ENCODE data around the gene ADAMTS15. TPM values are rescaled to one million over a fixed set of nuclear protein-coding genes. Genes with fewer than 3 reads are reported as not detected.

The ADAMTS15 gene
- total RNA-seq, 2 experiments from 2014 or later: not detected

DNA sequence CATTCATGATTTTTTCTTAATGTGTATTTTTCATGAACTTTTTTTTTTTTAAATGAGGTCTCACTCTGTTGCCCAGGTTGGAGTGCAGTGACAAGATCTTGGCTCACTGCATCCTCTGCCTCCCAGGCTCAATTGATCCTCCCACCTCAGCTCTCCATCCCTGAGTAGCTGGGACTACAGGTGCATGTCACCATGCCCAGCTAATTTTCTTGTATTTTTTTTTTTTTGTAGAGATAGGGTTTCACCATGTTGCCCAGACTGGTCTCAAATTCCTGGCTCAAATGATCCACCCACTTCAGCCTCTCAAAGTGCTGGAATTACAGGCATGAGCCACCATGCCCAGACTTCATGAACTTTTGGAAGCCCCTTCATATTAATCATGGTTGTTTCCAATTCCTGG is 49.7 kb downstream of the ADAMTS15 start:
- ATAC-seq (no peak), DNase-seq (no peak)
- H3K27me3 Mint-ChIP-seq: peaks cover 16% of the 10 kb centered on the region
- H3K9me3 Mint-ChIP-seq: no peaks in the 10 kb centered on the region
- no peak overlapping the region for H3K4me3 Mint-ChIP-seq
- ChIA-PET CTCF (no interaction called here), POLR2A (no interaction called here)
- TF ChIP-seq, protein P1, sequence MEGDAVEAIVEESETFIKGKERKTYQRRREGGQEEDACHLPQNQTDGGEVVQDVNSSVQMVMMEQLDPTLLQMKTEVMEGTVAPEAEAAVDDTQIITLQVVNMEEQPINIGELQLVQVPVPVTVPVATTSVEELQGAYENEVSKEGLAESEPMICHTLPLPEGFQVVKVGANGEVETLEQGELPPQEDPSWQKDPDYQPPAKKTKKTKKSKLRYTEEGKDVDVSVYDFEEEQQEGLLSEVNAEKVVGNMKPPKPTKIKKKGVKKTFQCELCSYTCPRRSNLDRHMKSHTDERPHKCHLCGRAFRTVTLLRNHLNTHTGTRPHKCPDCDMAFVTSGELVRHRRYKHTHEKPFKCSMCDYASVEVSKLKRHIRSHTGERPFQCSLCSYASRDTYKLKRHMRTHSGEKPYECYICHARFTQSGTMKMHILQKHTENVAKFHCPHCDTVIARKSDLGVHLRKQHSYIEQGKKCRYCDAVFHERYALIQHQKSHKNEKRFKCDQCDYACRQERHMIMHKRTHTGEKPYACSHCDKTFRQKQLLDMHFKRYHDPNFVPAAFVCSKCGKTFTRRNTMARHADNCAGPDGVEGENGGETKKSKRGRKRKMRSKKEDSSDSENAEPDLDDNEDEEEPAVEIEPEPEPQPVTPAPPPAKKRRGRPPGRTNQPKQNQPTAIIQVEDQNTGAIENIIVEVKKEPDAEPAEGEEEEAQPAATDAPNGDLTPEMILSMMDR (IDR thresholded peaks at IDR 0.05): no peak
- intact Hi-C loops (cut with micrococcal nuclease): no loop called here
- no peaks in the 10 kb centered on the region for H3K36me3 Mint-ChIP-seq (ENCODE audit: low read depth)
- H3K27ac Mint-ChIP-seq: no peak overlapping the region
- no peaks in the 10 kb centered on the region for H3K4me1 Mint-ChIP-seq (ENCODE audit: low read depth)

DNA sequence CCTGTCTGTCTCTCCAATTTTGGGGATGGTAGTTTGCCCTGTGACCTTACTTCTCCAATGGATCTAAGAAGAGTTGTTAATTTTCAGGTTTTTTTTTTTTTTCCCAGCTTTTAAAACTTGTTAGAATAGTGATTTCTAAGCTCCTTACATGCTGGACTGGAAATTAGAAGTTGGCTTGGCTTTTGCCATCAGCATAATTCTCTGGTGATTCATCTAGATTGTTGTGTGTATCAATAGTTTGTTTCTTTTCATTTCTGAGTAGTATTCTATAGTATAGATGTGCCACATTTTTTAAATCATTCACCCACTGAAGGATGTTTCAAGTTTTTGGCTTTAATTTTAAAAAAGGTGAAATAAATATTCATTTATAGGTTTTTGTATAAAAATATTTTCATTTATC is 51.4 kb downstream of the ADAMTS15 start:
- Mint-ChIP-seq H3K4me1 (ENCODE audit: low read depth) (no peaks in the 10 kb centered on the region), H3K36me3 (ENCODE audit: low read depth) (no peaks in the 10 kb centered on the region), H3K9me3 (peaks cover 4% of the 10 kb centered on the region), H3K27me3 (peaks cover 21% of the 10 kb centered on the region), H3K4me3 (no peak overlapping the region), H3K27ac (no peak overlapping the region)
- intact Hi-C loops (cut with micrococcal nuclease): no loop called here
- ATAC-seq (no peak), DNase-seq (no peak)
- ChIA-PET POLR2A (no interaction called here), CTCF (no interaction called here)
- TF ChIP-seq, protein P1 (IDR thresholded peaks at IDR 0.05): no peak

DNA sequence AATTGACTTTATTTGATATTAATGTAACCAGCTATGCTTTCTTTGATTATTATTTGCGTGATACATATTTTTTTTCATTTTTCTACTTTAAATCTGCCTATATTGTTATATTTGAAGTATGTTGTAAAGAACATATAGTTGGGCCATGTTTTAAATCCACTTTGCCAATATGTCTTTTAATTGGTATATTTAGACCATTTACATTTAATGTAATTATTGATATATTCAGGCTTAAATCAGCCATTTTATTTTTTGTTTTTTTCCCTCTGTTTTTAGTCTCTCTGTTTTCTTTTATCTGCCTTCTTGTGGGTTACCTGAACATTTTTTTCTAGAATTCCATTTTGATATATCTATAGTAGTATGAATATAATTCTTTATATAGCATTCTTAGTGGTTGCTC is 55.9 kb downstream of the ADAMTS15 start:
- intact Hi-C loops (cut with micrococcal nuclease): no loop called here
- peaks cover 16% of the 10 kb centered on the region for H3K9me3 Mint-ChIP-seq

DNA sequence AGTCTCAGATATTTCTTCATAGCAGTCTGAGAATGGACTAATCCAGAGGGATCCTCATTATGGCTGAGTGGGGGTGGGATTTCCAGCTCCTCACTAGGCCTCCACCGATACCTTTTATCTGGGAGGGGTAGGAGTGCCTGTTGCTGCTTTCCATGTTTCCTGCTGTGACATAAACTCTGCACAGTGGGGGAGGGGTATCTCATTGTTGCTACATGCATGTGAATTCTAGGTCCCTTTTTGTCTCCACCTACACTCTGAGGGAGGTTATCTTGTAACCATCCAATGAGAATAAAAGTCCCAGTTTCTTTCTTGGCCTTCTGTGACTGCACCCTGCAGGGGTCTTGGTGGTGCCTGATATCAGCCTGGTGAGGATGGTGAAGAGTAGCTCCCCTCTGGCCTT is 60.5 kb downstream of the ADAMTS15 start:
- intact Hi-C loops (cut with micrococcal nuclease): no loop called here
- ATAC-seq (no peak), DNase-seq (no peak)
- peaks cover 16% of the 10 kb centered on the region for H3K9me3 Mint-ChIP-seq
- TF ChIP-seq, protein P1 (IDR thresholded peaks at IDR 0.05): no peak
- no peak overlapping the region for H3K27ac Mint-ChIP-seq
- ChIA-PET CTCF (no interaction called here), POLR2A (no interaction called here)
- peaks cover 10% of the 10 kb centered on the region for H3K27me3 Mint-ChIP-seq
- H3K4me3 Mint-ChIP-seq: no peak overlapping the region
- no peaks in the 10 kb centered on the region for H3K4me1 Mint-ChIP-seq (ENCODE audit: low read depth)
- H3K36me3 Mint-ChIP-seq (ENCODE audit: low read depth): no peaks in the 10 kb centered on the region

More for the DNA sequence above, 55.9 kb downstream of the ADAMTS15 start:
- ChIA-PET POLR2A (no interaction called here), CTCF (no interaction called here)
- Mint-ChIP-seq H3K36me3 (ENCODE audit: low read depth) (no peaks in the 10 kb centered on the region), H3K4me3 (no peak overlapping the region), H3K4me1 (ENCODE audit: low read depth) (no peaks in the 10 kb centered on the region), H3K27me3 (peaks cover 19% of the 10 kb centered on the region), H3K27ac (no peak overlapping the region)
- ATAC-seq: no peak
- TF ChIP-seq, protein P1 (IDR thresholded peaks at IDR 0.05): no peak
- no peak for DNase-seq

DNA sequence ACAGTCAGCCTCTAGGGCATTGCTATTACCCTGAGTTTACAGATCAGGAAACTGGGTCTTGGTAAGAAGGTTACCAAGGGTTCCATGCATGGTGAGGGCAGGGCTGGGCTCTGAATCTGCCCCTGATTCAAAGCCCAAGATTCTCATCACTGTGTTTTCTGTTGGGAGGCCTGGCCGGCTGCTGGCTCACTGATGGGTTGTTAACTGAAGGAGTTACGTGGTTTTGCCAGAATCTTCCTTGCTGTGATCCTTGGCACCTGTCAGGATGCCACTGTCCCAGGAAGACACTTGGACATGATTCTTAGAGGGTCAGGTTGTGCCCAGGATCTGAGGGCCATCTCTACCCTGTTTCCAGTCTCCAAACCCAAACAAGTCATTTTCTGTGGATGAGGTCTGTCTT is 61.5 kb downstream of the ADAMTS15 start:
- intact Hi-C loops (cut with micrococcal nuclease): no loop called here
- H3K27ac Mint-ChIP-seq: no peak overlapping the region
- peaks cover 11% of the 10 kb centered on the region for H3K9me3 Mint-ChIP-seq
- ChIA-PET POLR2A (no interaction called here), CTCF (no interaction called here)
- TF ChIP-seq, protein P1 (IDR thresholded peaks at IDR 0.05): no peak
- no peaks in the 10 kb centered on the region for H3K4me1 Mint-ChIP-seq (ENCODE audit: low read depth)
- no peak overlapping the region for H3K4me3 Mint-ChIP-seq
- no peak for DNase-seq
- no peak for ATAC-seq
- peaks cover 9% of the 10 kb centered on the region for H3K27me3 Mint-ChIP-seq
- H3K36me3 Mint-ChIP-seq (ENCODE audit: low read depth): no peaks in the 10 kb centered on the region
